HepG2 (cell line): Measurements from ENCODE around the gene SORL1-AS1.

Source experiments
- ATAC-seq: fragments of 200-7000 bp; cut with Tn5 transposase; 3 replicates; pipeline ENCODE4 v1.9.1; 2020; ENCODE audit warnings: mild to moderate bottlenecking, moderate library complexity
- BruUV-seq: library from RNA; stranded (reverse); fragments of 400-500 nt; replicated peaks from 2 replicates; lab custom pipeline; 2021; lab: Mats Ljungman, UMichigan
- CTCF ChIA-PET: fragments of 300-600 bp; formaldehyde crosslinking; extraction: SDS; loops from one replicate; lab custom pipeline; 2021; ENCODE audit warnings: low total read pairs, inconsistent platforms, low intra/inter-chr PET ratio; lab: Yijun Ruan, JAX
- POLR2A ChIA-PET: fragments of 350-600 bp; sonication (Branson Sonifier 250); formaldehyde crosslinking; loops from one replicate; lab custom pipeline; 2020; ENCODE audit warnings: antibody characterized with exemption, inconsistent platforms; lab: Yijun Ruan, JAX
- DNase-seq: peaks from one replicate; pipeline ENCODE4 v3.0.0-alpha.2; 2015; ENCODE audit warnings: low spot score
- FAIRE-seq: peaks from 3 replicates; lab custom pipeline; 2011; peaks lifted over from hg19 to GRCh38; lab: Jason Lieb, UNC
- H2AFZ ChIP-seq: one replicate; pipeline ENCODE4 v1.6.1; 2011; ENCODE audit warnings: low read length, inconsistent platforms
- H3K27ac ChIP-seq: fragments of 300-600 bp; 3 replicates; pipeline ENCODE4 v1.8.0; 2011; ENCODE audit warnings: mixed run types, mild to moderate bottlenecking, mixed read lengths, low read length, inconsistent platforms; ENCODE audit not compliant: insufficient read depth; ENCODE audit errors: extremely low read length
- H3K27me3 ChIP-seq, 2 experiments: fragments of 200-600 bp in 1 of 2; 2 replicates in 1 of 2; 3 replicates in 1 of 2; pipeline versions ENCODE4 v1.6.0 to v1.8.0; 2011; ENCODE audit warnings: low read length in 2 of 2, mild to moderate bottlenecking in 2 of 2, moderate library complexity in 2 of 2, inconsistent platforms in 1 of 2; ENCODE audit not compliant: insufficient read depth in 2 of 2, control insufficient read depth in 1 of 2
- H3K36me3 ChIP-seq, 2 experiments: fragments of 200-600 bp in 1 of 2; replicated peaks in 1 of 2; 2 replicates in 1 of 2; 3 replicates in 1 of 2; pipeline versions ENCODE4 v1.5.1 to v1.8.0; 2011; ENCODE audit warnings: low read length in 2 of 2, inconsistent platforms in 1 of 2; ENCODE audit not compliant: insufficient read depth in 2 of 2, control insufficient read depth in 1 of 2
- H3K4me1 ChIP-seq: 2 replicates; pipeline ENCODE4 v1.5.1; 2012; ENCODE audit warnings: low read length, inconsistent platforms; ENCODE audit not compliant: insufficient read depth
- H3K4me2 ChIP-seq: 2 replicates; pipeline ENCODE4 v1.6.0; 2011; ENCODE audit warnings: low read depth, low read length, inconsistent platforms
- H3K4me3 ChIP-seq, 3 experiments: fragments of 200-600 bp in 1 of 3; sonication (generic), shearing (Covaris generic) in 1 of 3; replicated peaks in 1 of 3; 2 replicates each; pipeline ENCODE4 v1.5.1; 2011 to 2016; ENCODE audit warnings: low read length in 3 of 3, inconsistent platforms in 2 of 3, low read depth in 2 of 3, mild to moderate bottlenecking in 2 of 3, control low read depth in 1 of 3, mixed read lengths in 1 of 3; ENCODE audit not compliant: insufficient read depth in 1 of 3
- H3K79me2 ChIP-seq: one replicate; pipeline ENCODE4 v1.6.1; 2011; ENCODE audit warnings: low read length, inconsistent platforms; ENCODE audit not compliant: insufficient read depth
- H3K9ac ChIP-seq: 2 replicates; pipeline ENCODE4 v1.6.0; 2011; ENCODE audit warnings: mild to moderate bottlenecking, low read depth, low read length, inconsistent platforms; ENCODE audit not compliant: insufficient read depth
- H3K9me3 ChIP-seq: 2 replicates; pipeline ENCODE4 v1.5.1; 2012; ENCODE audit warnings: mild to moderate bottlenecking, low read length
- H4K20me1 ChIP-seq: 2 replicates; pipeline ENCODE4 v1.6.0; 2011; ENCODE audit warnings: inconsistent platforms, mild to moderate bottlenecking, low read length, moderate library complexity; ENCODE audit not compliant: insufficient read depth
- CCDC6 ChIP-seq: sonication (generic); formaldehyde crosslinking; IDR thresholded peaks from 2 replicates; pipeline ENCODE4 v1.8.1; 2022; ENCODE audit warnings: mild to moderate bottlenecking, missing genetic modification reagents, moderate library complexity
- CENPT ChIP-seq: sonication (generic); formaldehyde crosslinking; IDR thresholded peaks from 2 replicates; pipeline ENCODE4 v1.8.0; 2022; ENCODE audit warnings: low read depth, mild to moderate bottlenecking, moderate library complexity, missing genetic modification reagents
- PRPF4 ChIP-seq: fragments of 200-400 bp; formaldehyde crosslinking; IDR thresholded peaks from 2 replicates; pipeline ENCODE4 v1.6.1; 2016; ENCODE audit warnings: low read length, low read depth; ENCODE audit not compliant: poor library complexity, severe bottlenecking
- SIN3B ChIP-seq: fragments of 150-350 bp; IDR thresholded peaks from 2 replicates; pipeline ENCODE4 v1.6.1; 2014; ENCODE audit warnings: low read length
- SMAD3 ChIP-seq: sonication (generic); formaldehyde crosslinking; IDR thresholded peaks from 2 replicates; pipeline ENCODE4 v1.4.0; 2020; ENCODE audit warnings: missing genetic modification reagents
- SOX5 ChIP-seq: IDR thresholded peaks from 2 replicates; pipeline ENCODE4 v1.6.1; 2016; ENCODE audit warnings: borderline replicate concordance
- SP2 ChIP-seq: sonication (generic); formaldehyde crosslinking; IDR thresholded peaks from 2 replicates; pipeline ENCODE4 v1.5.1; 2020; ENCODE audit warnings: mild to moderate bottlenecking, missing genetic modification reagents
- ZBTB38 ChIP-seq: sonication (generic); formaldehyde crosslinking; IDR thresholded peaks from 2 replicates; pipeline ENCODE4 v1.5.1; 2020; ENCODE audit warnings: mild to moderate bottlenecking, missing genetic modification reagents
- ZFP37 ChIP-seq: sonication (generic); formaldehyde crosslinking; IDR thresholded peaks from 2 replicates; pipeline ENCODE4 v1.4.0; 2020; ENCODE audit warnings: missing genetic modification reagents, borderline replicate concordance
- ZNF724P ChIP-seq: sonication (generic); formaldehyde crosslinking; IDR thresholded peaks from 2 replicates; pipeline ENCODE4 v1.8.0; 2022; ENCODE audit warnings: missing genetic modification reagents, borderline replicate concordance
- whole genome bisulfite sequencing: methylation state at CpG from one replicate; pipeline ENCODE4 v1.1.6; 2017; ENCODE audit warnings: low lambda C conversion rate; 5-methylcytosine and 5-hydroxymethylcytosine counted together
- in situ Hi-C: cut with HindIII; loops from 2 replicates; pipeline ENCODE4 v1.10.0; 2017; ENCODE audit warnings: low pct_unique_long_range_greater_than_20kb; ENCODE audit not compliant: extremely low pct_ligation_motif_present
- intact Hi-C: fragments of 100-400 bp; cut with micrococcal nuclease; formaldehyde crosslinking; loops from one replicate; pipeline ENCODE4 v1.10.0; 2022; ENCODE audit not compliant: unreplicated experiment

The SORL1-AS1 gene

DNA sequence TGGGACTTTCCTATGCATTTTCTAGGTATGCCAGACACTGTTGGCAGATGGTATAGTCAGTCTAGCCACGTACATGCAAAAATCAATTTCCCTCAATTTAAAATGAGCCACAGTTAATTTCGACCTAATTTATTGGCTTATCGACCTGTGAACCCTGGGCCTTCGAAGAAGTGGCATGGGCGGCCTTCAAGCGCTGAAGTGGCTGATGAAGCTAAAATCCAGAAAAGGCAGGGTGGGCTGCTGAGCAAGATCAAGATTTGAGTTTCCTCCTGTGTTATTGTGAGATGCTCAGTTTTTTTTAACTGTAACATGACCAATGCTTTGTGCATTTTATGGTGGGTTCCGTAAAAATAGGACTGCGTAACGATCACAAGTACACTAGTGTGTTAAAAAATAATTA is 5.8 kb upstream of the SORL1-AS1 start:
- H2AFZ ChIP-seq, result no peak overlapping the region
- 0 out of 6 replicates have a peak overlapping the region, but pooled peaks of 1 of the 3 experiments have one; percentile 41 for H3K4me3 ChIP-seq
- peaks cover 93% of the 10 kb centered on the region for H3K79me2 ChIP-seq
- 95% methylated on average over 9 of the region's 9 CpGs for WGBS
- H3K27ac ChIP-seq, result peak overlapping the region; percentile 76
- no TSS peak for BruUV-seq
- 0 out of 2 replicates have a peak overlapping the region, but pooled peaks have one; percentile 38 for H3K9ac ChIP-seq
- H3K4me1 ChIP-seq, result peaks cover 100% of the 10 kb centered on the region
- in situ Hi-C loops, result no loop called here
- H4K20me1 ChIP-seq, result peaks cover 3% of the 10 kb centered on the region
- no peaks in the 10 kb centered on the region for H3K9me3 ChIP-seq
- no peak for ATAC-seq
- CTCF ChIA-PET, result no interaction called here
- POLR2A ChIA-PET, result no interaction called here
- peak overlapping the region; percentile 67 for H3K4me2 ChIP-seq
- intact Hi-C loops, result loop anchor here (2.0 kb wide), 1 partner anchor 106 kb away; no protein-coding TSS in a partner anchor
- H3K27me3 ChIP-seq, result no peaks in the 10 kb centered on the region
- H3K36me3 ChIP-seq, result peaks cover 0 to 8% of the 10 kb centered on the region in 2 experiments; a peak in 1 of 5 replicates
- FAIRE-seq, result no peak
- DNase-seq, result no peak
- peak; percentile 64 for TF ChIP-seq PRPF4
- no peak for TF ChIP-seq CENPT (CRISPR knock-in tag)
- no peak for TF ChIP-seq SIN3B
- peak; percentile 56; the same call in 1 of the 2 replicates for TF ChIP-seq ZBTB38
- TF ChIP-seq CCDC6, result 0 out of 2 replicates have a peak, but pooled peaks have one; percentile 22
- TF ChIP-seq ZNF724P, result no peak

DNA sequence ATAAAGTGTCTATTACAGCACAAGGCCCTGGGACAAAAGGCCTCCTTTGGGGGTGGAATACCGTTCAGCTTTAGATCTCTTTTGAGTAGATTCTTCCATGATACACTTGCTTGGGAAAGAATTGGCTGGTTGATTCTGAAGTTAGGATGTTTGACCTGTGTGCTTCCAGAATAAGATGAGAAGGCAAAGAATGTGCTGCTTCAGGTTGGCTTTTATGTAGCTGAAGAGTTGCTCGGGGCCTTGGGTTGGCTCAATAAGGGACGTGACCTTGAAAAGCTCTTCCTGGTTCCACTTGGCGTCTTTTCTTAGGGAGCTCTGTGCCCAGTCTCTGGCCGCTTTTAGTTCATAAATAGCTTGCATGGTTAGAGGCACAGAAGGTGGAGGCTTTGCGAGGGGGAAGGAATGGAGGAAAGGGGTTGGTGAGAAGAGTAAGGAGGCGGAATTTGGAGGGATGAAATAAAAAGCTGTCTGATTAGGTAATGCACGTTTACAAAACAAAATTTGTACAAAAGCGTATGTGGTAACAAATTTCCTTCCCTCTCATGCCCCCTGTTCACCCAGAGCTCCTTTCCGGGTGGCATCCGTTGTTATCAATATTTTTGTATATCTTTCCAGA is 4.2 kb upstream of the SORL1-AS1 start:
- peak overlapping the region; percentile 79 for H3K4me2 ChIP-seq
- H3K36me3 ChIP-seq, result 0 out of 5 replicates have a peak, but pooled peaks cover 0 to under 1% of the 10 kb centered on the region in 2 experiments
- intact Hi-C loops (no loop called here), in situ Hi-C loops (no loop called here)
- no peak overlapping the region for H3K9ac ChIP-seq
- WGBS, result 85% methylated on average over 11 of the region's 11 CpGs
- DNase-seq (no peak), FAIRE-seq (no peak), ATAC-seq (no peak)
- CTCF ChIA-PET, result no interaction called here
- peak overlapping the region; percentile 1 to 31 (median 25); a peak in 3 of 6 replicates for H3K4me3 ChIP-seq
- no peak overlapping the region for H3K27ac ChIP-seq
- peaks cover 0 to 6% of the 10 kb centered on the region in 2 experiments; a peak in 1 of 5 replicates for H3K27me3 ChIP-seq
- peaks cover 90% of the 10 kb centered on the region for H3K79me2 ChIP-seq
- H3K4me1 ChIP-seq, result peaks cover 86% of the 10 kb centered on the region
- TF ChIP-seq SOX5 (CRISPR knock-in tag) (no peak), ZFP37 (CRISPR knock-in tag) (no peak), SMAD3 (CRISPR knock-in tag) (no peak), SP2 (no peak)
- H2AFZ ChIP-seq, result no peak overlapping the region
- H4K20me1 ChIP-seq, result no peaks in the 10 kb centered on the region
- POLR2A ChIA-PET, result no interaction called here
- no peaks in the 10 kb centered on the region for H3K9me3 ChIP-seq
- BruUV-seq, result no TSS peak
